ENCODE data around the gene FHOD3.

Gene FHOD3

DNA sequence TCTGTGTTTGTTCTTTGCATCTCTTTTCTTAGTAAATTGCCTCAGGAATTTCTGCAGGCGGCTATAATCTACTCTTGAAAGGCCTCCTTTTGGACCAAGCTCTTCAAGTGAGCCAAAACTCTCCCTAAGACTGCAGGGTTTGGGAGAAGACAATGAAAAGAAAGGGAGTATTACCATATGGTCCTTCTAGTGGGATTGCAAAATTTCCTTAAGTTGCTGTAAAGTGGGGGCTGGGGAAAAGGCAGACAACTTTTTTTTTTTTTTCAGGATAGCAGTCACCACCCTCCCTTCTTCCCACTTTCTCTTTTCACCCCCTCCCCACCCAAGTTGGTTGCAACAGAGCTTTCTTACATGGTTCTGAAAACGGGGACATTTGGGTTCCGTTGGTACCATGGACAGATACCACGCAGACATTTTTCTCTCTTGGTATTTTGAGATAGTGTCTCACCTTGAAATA lies 183.7 kb downstream of the FHOD3 start:
- no peak for DNase-seq
- in situ Hi-C loops (cut with MboI; ENCODE audit: low pct_unique_long_range_greater_than_20kb, low sequenced_read_pairs) = no loop called here

DNA sequence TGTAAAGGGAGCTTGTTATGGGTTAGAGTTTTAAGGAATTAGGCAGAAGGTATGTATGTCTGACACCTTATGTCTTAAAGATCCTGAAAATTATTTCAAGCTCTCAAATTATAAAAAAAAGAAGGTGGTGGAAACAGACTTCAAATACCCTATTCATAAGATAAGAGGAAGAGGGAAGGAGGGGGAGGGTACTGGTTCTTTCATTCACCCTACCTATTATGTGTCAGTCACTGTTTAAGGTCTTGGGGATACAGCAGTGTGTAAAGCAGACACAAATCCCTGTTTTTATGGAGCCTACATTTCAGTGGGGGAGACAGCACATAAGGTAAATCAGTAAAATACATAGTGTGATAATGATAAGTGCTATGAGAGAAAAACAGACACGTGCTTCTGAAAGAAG lies 184.4 kb downstream of the FHOD3 start:
- no peak for DNase-seq
- in situ Hi-C loops (cut with MboI; ENCODE audit: low pct_unique_long_range_greater_than_20kb, low sequenced_read_pairs) = no loop called here

DNA sequence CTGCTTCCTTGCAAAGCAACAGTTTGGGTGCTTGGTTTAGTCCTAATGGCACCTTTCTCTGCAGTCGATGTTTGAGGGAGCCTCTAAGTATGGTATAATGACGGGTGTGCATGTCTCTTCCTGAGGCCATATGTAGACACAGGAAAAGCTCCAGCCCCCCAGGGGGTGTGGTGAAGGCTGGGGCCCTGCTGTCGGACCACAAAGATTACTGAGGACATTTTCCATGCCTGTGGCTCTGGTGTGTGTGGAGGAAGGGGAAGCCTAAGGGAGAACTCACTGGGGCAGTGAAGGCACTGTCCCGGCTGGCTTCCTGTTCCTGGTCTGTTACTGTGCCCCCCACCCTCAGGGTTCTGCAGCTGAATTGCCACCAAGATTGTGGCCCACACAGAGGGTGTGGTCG lies 187.1 kb downstream of the FHOD3 start:
- DNase-seq = no peak
- in situ Hi-C loops (cut with MboI; ENCODE audit: low pct_unique_long_range_greater_than_20kb, low sequenced_read_pairs) = no loop called here

DNA sequence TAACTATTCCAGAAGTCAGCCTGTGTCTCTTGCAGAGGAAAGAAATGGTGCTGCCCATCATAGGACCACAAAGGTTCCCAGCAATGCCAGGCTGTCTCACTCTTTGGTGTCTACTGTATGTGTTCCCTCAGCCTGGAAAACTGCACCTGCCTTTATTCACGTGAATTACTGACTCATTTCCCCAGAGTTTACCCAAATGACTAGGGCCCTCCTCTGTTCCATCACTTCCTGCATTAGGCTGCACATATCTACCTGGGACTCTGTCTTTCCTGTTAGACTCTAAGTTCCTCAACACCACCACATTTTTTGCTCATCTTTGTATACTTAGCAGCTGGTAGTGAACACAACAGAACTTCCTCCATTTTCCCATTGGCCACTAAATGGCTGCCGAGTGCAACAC lies 188.3 kb downstream of the FHOD3 start:
- DNase-seq = no peak
- in situ Hi-C loops (cut with MboI; ENCODE audit: low pct_unique_long_range_greater_than_20kb, low sequenced_read_pairs) = no loop called here

DNA sequence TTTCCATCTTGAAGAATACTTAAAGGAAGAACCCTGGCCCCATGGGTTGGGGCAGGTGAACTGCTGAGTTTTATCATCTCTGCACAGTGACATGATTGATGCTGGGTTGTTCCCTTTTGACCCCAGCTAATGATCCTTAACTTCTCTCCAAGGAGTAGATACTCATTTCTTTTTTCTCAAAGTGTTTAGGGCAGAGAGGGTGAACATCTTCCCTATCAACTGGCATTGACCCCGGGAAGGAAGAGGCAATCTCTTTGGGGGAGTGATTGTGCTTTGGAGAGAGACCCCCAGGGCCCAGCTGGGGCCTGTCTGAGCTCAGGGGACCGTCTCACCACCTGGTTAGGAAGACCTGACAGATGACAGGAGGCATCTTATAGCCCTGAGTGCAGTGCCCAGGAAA lies 190.6 kb downstream of the FHOD3 start:
- DNase-seq = no peak
- in situ Hi-C loops (cut with MboI; ENCODE audit: low pct_unique_long_range_greater_than_20kb, low sequenced_read_pairs) = no loop called here

DNA sequence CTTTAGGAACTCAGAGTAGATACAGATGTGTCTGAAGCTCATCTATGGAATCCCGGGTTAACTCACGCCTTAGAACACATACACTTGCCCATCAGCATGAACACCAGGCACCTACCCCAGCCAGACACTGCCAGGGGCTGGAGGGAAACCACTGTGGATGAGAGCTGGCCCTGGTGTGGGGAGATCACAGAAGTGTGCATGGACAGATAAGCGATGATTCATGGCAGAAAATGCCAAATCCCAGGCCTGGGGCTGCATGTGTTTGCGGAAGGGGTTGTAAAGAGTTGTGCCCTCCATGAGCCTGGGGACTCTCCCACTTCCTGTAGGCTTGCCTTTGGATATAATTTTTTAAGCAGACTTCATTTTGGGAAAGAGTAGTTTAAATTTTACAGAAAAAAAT lies 193.4 kb downstream of the FHOD3 start:
- no peak for DNase-seq
- in situ Hi-C loops (cut with MboI; ENCODE audit: low pct_unique_long_range_greater_than_20kb, low sequenced_read_pairs) = no loop called here

DNA sequence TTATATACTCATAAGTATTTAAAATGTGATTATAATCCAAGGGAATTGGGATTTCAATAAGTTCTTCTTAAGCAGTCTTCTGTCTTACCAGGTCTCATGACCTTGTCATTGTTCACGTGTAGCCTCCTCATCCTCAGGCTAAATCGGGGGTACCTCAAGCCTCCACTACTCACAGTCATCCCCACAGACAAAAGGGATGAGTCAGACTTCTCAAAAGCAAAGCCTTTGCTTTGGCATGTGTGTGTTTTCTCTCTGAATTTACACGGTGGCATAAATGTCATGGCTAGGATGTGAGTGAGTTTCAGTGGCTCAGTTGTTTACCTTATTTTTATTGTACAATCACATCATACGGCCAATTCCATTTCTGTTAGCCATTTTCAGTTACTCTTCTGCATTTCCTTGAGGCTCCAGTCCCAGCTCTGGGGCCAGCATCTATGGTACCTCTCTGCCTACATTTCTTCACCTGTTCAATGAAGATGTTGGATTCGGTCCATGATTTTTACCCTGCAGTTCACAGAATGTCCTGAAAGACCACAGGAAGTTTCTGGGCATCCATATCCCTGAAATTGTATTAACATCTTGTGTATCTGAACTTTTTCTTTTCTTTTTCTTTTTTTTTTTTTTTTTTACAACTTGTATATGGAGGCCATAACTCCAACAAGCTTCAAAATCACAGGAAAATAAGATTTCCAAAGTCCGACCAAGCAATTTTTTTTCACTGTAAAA lies 195.3 kb downstream of the FHOD3 start:
- in situ Hi-C loops (cut with MboI; ENCODE audit: low pct_unique_long_range_greater_than_20kb, low sequenced_read_pairs) = no loop called here
- no peak for DNase-seq

DNA sequence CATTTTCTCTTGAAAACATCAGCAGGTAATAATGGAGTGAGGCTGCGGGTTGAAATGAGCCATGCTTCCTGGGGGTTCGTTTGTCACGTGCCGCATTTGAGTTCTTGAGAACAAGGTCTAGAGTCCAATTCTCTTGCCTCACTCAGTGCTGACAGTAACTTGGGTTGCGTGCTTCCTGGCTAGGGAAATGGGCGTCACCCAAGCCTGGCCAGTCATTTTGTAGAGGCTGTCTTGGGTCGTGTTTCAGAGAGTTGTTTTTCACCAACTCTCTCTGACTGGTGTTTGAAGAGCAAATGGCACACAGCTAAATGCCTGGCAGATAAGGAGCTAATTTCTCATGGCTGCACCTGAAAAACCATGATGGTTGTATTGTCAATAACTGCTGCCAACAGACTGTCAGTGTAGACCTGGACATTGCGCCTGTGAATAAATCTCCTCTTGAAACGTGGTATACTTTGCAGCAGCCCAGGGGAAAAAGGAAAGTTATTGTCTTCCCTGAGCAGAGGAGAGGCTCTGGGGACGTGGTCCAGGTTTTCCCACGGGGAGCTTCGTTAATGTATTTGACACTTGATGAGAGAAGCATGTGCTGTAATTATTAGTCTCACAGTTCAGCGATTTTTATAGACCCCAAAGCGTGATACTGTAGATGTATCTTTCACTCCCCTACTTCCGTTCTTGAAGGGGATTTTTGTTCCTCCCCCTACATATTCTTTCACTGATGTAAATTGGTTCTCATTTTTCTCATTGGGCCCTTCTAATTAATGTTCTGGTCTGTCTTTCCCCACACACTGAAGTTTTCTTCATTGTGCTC lies 196.0 kb downstream of the FHOD3 start:
- DNase-seq = no peak
- in situ Hi-C loops (cut with MboI; ENCODE audit: low pct_unique_long_range_greater_than_20kb, low sequenced_read_pairs) = no loop called here

DNA sequence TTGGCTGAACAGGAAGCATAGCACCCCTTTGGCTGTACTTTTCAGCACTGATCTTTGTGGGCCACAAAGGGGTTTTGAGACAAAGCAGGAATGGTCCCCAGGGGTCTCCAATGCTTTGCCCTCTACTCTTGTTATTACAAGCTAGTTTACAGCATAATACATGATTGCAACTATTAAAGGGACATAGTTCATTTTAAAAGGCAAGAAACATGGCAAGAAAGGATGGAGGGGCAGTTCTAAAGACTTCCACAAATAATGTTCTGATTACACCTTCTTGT lies 196.6 kb downstream of the FHOD3 start:
- in situ Hi-C loops (cut with MboI; ENCODE audit: low pct_unique_long_range_greater_than_20kb, low sequenced_read_pairs) = no loop called here
- DNase-seq = no peak

DNA sequence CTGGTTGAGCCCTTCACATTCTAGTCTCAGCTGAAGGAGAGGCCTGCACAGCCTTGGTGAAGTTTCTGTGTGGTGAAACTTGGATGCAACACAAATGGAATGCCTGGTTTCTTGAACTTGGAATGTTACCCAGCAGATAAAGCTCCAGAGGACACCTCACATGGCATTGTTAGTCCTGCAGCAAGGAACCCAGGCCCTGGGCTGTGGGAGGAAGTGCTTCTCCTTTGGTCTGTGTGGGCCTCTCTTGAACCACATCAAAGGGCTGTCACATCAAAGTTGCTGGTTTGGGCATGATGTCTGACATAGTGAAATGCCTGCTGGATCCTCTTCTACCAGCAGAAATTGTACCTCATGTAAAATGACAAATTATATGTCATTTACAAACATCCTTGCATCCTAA lies 198.5 kb downstream of the FHOD3 start:
- DNase-seq = no peak
- in situ Hi-C loops (cut with MboI; ENCODE audit: low pct_unique_long_range_greater_than_20kb, low sequenced_read_pairs) = no loop called here

DNA sequence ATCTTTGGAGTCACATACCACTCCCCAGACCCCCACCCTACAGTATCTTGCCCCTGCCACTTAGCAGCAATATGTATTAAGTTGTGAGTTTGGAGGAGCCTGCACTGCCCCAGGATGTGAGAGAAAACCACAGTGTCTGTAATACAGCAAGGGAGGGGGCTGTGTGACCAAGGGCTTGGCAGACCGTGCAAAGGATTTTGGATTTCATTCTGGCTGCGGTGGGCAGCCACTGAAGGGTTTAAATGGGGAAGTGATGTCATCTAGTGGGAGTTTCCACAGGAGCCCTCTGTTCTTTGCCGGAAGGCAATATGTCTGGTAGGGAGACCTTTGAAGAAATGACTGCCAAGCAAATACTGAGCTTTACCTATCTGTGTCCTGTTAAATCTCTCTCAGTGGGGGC lies 202.4 kb downstream of the FHOD3 start:
- peak; percentile 62 for DNase-seq
- in situ Hi-C loops (cut with MboI; ENCODE audit: low pct_unique_long_range_greater_than_20kb, low sequenced_read_pairs) = no loop called here

DNA sequence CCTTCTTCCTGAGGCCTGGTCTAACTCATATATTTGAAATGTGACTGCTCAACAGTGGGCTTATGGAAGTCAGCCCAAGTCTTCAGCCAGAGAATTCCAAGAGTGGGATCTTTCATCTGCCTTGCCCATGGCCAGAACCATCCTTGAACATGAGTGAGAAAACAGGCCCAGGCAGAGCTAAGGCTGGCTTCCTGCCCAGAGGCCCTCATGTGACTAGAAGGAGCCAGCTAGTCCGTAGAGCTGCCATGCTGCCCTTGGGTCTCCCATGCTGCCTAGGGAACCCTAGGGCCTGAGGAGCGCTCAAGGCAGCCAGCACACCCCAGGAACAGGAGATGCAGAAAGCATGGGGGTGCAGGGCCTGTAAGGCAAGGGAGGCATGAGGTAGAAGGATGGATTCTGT lies 203.6 kb downstream of the FHOD3 start:
- in situ Hi-C loops (cut with MboI; ENCODE audit: low pct_unique_long_range_greater_than_20kb, low sequenced_read_pairs) = no loop called here
- no peak for DNase-seq

DNA sequence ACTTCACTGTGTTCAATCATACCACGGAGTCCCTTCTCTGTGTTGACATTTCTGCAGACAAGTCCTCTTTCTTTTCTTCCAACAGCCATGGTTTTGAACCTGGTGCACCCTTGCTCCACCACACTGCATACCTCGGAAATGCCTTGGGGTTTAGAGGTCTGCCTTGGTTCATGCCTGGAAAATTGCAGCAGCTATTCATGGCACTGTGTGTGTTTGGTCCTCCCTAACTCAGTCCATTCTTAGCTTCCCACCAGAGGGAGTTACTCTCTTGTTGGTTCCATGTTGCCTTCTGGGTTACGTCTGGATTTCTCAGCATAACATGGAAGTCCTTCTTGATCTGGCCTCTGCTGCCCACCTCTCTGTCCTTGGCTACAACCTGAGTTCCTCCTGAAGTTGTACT lies 206.0 kb downstream of the FHOD3 start:
- in situ Hi-C loops (cut with MboI; ENCODE audit: low pct_unique_long_range_greater_than_20kb, low sequenced_read_pairs) = no loop called here
- no peak for DNase-seq

DNA sequence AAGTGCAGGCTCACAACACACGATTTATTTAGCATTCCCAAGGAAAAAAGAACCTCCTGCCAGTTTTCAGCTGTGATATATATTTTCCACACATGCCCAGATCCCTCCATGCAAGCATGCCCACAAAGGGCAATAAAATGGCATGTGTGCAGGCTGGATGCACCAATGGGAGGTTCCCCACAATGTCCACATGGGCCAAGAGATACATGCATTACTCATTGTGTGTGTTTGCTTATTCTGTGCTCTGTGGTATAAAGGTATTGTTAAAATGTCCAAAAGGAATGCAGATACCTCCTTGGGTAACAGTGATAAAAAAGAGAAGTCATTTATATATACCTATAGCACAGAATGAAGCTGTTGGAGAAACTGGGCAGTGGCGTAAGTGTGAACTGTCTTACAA lies 207.4 kb downstream of the FHOD3 start:
- in situ Hi-C loops (cut with MboI; ENCODE audit: low pct_unique_long_range_greater_than_20kb, low sequenced_read_pairs) = no loop called here
- DNase-seq = no peak

DNA sequence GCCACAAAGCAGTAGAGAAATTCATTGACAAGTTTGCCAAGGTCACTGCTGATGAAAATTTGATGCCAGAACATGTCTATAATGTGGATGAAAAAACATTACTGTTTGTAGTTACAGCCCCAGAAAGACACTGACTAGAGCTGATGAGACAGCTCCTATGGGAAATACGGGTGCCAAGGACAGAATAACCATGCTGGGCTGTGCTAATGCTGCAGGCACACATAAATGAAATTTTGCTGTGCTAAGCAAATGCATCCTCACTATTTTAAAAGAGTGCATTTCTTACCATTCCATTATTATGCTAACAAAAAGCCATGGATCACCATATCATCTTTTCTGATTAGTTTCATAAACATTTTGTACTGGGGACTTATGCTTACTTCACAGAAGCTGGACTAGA lies 208.2 kb downstream of the FHOD3 start:
- DNase-seq = no peak
- in situ Hi-C loops (cut with MboI; ENCODE audit: low pct_unique_long_range_greater_than_20kb, low sequenced_read_pairs) = no loop called here

DNA sequence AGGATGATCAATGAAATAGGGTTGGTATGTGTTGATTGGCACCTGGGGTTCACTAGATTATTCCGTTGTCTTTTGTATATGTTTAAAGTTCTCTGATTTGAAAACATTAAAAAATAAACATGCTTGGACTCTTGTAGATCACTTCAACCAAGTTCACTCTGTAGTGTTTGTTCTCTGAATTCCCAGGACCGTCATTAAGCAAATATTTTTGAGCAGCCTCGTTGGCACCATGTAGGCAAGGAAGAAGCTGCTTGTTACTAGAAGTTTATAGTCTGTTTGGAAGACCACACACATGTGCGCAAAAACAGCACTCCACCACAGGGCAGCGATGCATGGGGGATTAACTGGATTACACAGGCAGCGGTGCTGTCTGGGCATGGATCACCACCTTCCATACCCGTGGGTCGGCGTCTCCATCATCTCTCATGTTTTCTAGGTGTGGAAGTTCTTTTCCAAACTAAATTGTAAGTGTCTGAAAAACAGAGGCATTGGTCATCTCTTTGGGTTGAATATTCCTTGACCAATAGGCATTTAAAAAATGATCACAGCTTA lies 212.2 kb downstream of the FHOD3 start:
- in situ Hi-C loops (cut with MboI; ENCODE audit: low pct_unique_long_range_greater_than_20kb, low sequenced_read_pairs) = no loop called here
- no peak for DNase-seq

DNA sequence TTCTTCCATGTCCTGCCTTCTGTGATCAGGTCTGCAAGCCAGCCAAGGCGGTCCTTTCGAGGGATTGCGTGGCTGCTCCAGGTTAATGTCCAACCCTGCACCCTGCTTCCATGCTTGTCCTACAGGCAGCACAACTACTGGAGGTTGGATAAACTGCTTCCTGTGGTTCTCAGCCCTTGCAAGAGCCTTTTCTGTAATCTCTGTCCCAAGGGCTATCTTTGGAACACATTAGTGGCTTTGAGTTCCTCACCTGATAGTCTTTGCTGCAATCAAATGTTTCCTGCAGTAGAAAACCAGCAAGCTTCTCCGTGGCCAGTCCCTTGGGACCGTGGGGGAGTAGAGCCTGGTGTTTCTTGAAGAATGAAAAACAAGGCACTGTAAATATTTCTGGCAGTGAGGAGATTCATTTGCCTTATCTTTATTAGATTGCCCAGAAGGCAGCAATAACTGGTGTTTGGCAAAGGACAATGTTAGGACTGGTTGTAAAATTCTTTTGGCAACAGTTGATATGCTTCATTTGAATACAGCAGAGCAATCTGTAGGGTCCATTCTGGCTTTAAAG lies 214.4 kb downstream of the FHOD3 start:
- no peak for DNase-seq
- in situ Hi-C loops (cut with MboI; ENCODE audit: low pct_unique_long_range_greater_than_20kb, low sequenced_read_pairs) = no loop called here

DNA sequence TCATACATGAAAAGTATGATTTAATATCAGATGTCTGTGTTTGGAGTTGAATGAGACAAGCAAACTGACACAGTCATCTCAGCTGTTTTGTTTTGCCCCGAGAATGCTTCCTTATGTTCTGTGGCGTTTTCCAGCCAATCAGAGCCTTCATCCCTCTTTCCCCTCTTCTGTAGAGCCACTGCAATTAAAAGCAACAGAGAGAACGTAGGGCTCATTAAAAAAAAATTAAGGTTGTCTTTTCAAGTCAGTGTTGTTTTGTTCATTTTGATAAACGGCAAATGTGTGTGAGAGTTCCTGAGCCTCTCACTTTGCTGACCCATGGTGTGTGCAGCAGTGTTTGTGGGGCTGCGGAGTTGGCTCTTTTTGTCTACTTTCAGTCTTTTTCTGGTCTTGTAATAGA lies 216.0 kb downstream of the FHOD3 start:
- no peak for DNase-seq
- in situ Hi-C loops (cut with MboI; ENCODE audit: low pct_unique_long_range_greater_than_20kb, low sequenced_read_pairs) = no loop called here

DNA sequence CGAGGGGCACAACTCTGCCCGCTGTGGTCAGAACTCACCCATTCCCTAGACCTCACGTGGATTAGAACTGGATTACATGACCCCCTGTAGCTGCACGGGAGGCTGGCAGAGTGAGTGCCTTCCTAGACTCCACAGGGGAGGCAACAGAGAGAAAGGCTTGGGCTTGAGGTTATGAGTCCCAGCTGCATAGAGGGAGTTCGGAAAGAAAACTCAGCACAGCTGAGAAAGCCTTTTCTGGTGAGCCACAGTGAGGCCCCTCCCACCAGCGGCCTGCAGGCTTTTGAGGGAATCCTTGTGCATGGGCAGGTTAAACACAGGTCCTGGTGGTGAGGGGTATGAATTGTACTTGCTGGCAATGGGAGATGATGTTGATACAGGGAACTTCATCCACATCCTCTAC lies 217.3 kb downstream of the FHOD3 start:
- in situ Hi-C loops (cut with MboI; ENCODE audit: low pct_unique_long_range_greater_than_20kb, low sequenced_read_pairs) = no loop called here
- no peak for DNase-seq

DNA sequence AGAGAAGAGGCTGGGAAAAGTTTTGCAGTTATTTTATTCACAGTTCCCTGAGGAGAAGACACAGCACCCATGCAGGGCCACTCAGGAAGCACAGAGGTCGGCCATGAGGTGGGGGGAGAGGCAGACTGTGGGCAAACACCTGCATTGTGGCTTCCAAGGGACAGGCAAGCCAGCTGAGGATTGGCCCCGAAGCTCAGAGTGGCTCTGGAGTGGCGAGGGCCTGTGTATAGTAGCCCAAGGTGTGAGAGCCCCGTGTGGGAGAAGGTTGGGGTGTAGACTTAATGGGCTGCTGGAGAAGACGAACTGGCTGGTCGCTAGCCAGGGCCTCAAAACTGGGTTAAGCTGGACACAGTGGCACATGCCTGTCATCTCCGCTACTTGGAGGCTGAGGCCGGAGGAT lies 218.7 kb downstream of the FHOD3 start:
- in situ Hi-C loops (cut with MboI; ENCODE audit: low pct_unique_long_range_greater_than_20kb, low sequenced_read_pairs) = no loop called here
- no peak for DNase-seq

Data from KBM-7 (cell line).